ENCODE results near the gene EED.
"Not testable (repeated sequence)": the region's sequence is repeated elsewhere in the genome, so short reads cannot be mapped to it uniquely, and the experiment has no call there.

The EED gene

GRCh38 chr11:86294026-86294425 lies 49.5 kb downstream of the EED start:
- DNase-seq = no peak

- no peak for DNase-seq
Measured at GRCh38 chr11:86301742-86302091, 57.2 kb downstream of the EED start.

- peak; percentile 87 to 91 for DNase-seq
Measured at GRCh38 chr11:86302092-86302793, 57.7 kb downstream of the EED start, which contains the start of gene HIKESHI. HIKESHI (plus strand) TSS chr11:86302240; CDS start chr11:86302449, 209 bp downstream.

GRCh38 chr11:86303257-86303656 lies 58.7 kb downstream of the EED start:
- no peak for DNase-seq

- DNase-seq = not testable (repeated sequence)
Measured at GRCh38 chr11:86308710-86309109, 64.2 kb downstream of the EED start.

- DNase-seq = no peak
Measured at GRCh38 chr11:86313793-86314192, 69.2 kb downstream of the EED start.

GRCh38 chr11:86314636-86315035 lies 70.1 kb downstream of the EED start:
- DNase-seq = no peak
